HepG2 (cell line): Measurements from ENCODE around the gene ARIH2. TPM values are rescaled to one million over a fixed set of nuclear protein-coding genes. Genes with fewer than 3 reads are reported as not detected.
A peak's percentile ranks its signal among the peaks of the same experiment; 100 is the strongest.

Experiments used
- BATF2 ChIP-seq: sonication (generic); formaldehyde crosslinking; IDR thresholded peaks from 2 replicates; pipeline ENCODE4 v1.8.0; 2022; ENCODE audit warnings: mild to moderate bottlenecking, missing genetic modification reagents, moderate library complexity
- CCAR2 ChIP-seq: fragments of 200-400 bp; formaldehyde crosslinking; optimal IDR thresholded peaks from 2 replicates; pipeline ENCODE3; 2018; ENCODE audit warnings: low read depth, mild to moderate bottlenecking, low read length, moderate library complexity
- CEBPZ ChIP-seq: IDR thresholded peaks from 2 replicates; pipeline ENCODE4 v1.6.1; 2012; ENCODE audit warnings: low read length, improper control_type of control experiment
- KDM3A ChIP-seq: IDR thresholded peaks from 2 replicates; pipeline ENCODE4 v1.6.1; 2018; ENCODE audit warnings: low read depth, missing compliant biosample characterization
- NCOA1 ChIP-seq: sonication (generic); formaldehyde crosslinking; IDR thresholded peaks from 2 replicates; pipeline ENCODE4 v1.9.0; 2021; ENCODE audit warnings: missing genetic modification reagents
- PCBP1 ChIP-seq: fragments of 200-400 bp; formaldehyde crosslinking; IDR thresholded peaks from 2 replicates; pipeline ENCODE4 v1.6.1; 2017; ENCODE audit warnings: mild to moderate bottlenecking, low read depth, low read length, borderline replicate concordance
- PCBP2 ChIP-seq: fragments of 200-400 bp; formaldehyde crosslinking; optimal IDR thresholded peaks from 2 replicates; pipeline ENCODE3; 2018; ENCODE audit warnings: low read length, low read depth; ENCODE audit not compliant: poor library complexity, severe bottlenecking
- ZBTB43 ChIP-seq: sonication (generic); formaldehyde crosslinking; conservative IDR thresholded peaks from 2 replicates; pipeline ENCODE4 v1.4.0; 2020; ENCODE audit warnings: missing genetic modification reagents
- ZFAT ChIP-seq: sonication (generic); formaldehyde crosslinking; conservative IDR thresholded peaks from 2 replicates; pipeline ENCODE4 v1.8.1; 2023; ENCODE audit warnings: missing genetic modification reagents, inconsistent platforms
- ZNF235 ChIP-seq: sonication (generic); formaldehyde crosslinking; IDR thresholded peaks from 2 replicates; pipeline ENCODE4 v1.8.1; 2023; ENCODE audit warnings: mild to moderate bottlenecking, missing genetic modification reagents, borderline replicate concordance
- ZNF253 ChIP-seq: sonication (generic); formaldehyde crosslinking; IDR thresholded peaks from 2 replicates; pipeline ENCODE4 v1.8.0; 2022; ENCODE audit warnings: mild to moderate bottlenecking, missing genetic modification reagents, borderline replicate concordance
- ZNF7 ChIP-seq: IDR thresholded peaks from 2 replicates; pipeline ENCODE4 v1.6.1; 2016; ENCODE audit warnings: missing biosample characterization, missing genetic modification reagents
- ZNF768 ChIP-seq: sonication (generic); formaldehyde crosslinking; IDR thresholded peaks from 2 replicates; pipeline ENCODE4 v1.4.0; 2020; ENCODE audit warnings: missing genetic modification reagents
- ZNF770 ChIP-seq: sonication (generic); formaldehyde crosslinking; IDR thresholded peaks from 2 replicates; pipeline ENCODE4 v1.5.0; 2020; ENCODE audit warnings: mild to moderate bottlenecking, missing genetic modification reagents
- ZNF781 ChIP-seq: sonication (generic); formaldehyde crosslinking; IDR thresholded peaks from 2 replicates; pipeline ENCODE4 v1.5.1; 2020; ENCODE audit warnings: borderline replicate concordance, mild to moderate bottlenecking, missing genetic modification reagents; ENCODE audit errors: not compliant biosample characterization
- ZSCAN31 ChIP-seq: sonication (generic); formaldehyde crosslinking; IDR thresholded peaks from 2 replicates; pipeline ENCODE4 v1.5.0; 2020; ENCODE audit warnings: low read depth, mild to moderate bottlenecking, missing genetic modification reagents
- polyA plus RNA-seq, 8 experiments: library from polyadenylated mRNA; depleted of rRNA in 3 of 8; stranded (reverse) in 7 of 8; unstranded in 1 of 8; fragments of >200 nt; fragmentation: Illumina TruSeq in 4 of 8; extraction: Trizol in 4 of 8; gene quantifications; 2 replicates each; pipeline versions ENCODE4 v1.2.1 to v1.2.3, GENCODE V29; 2011 to 2016; ENCODE audit warnings: low read depth in 4 of 8, missing spikeins in 1 of 8, mixed read lengths in 1 of 8; ENCODE audit not compliant: insufficient read depth in 1 of 8
- total RNA-seq, 5 experiments: library from RNA; depleted of rRNA; stranded (reverse); fragments of >200 nt; fragmentation: Illumina TruSeq; extraction: Trizol; gene quantifications; 2 replicates each; pipeline ENCODE4 v1.2.3, GENCODE V29; 2016; ENCODE audit warnings: low read depth in 1 of 5

Gene ARIH2
- total and polyA plus RNA-seq, 2 of the 13 experiments (the other 11 are each of a cell fraction or from before 2014, with no cell fraction given) = 64.8 to 83.3 TPM

GRCh38 chr3:49021213-49021812, 102.7 kb downstream of the ARIH2 start (continued):
- TF ChIP-seq ZFAT (CRISPR knock-in tag) = 0 out of 2 replicates have a peak, but pooled peaks have one; percentile 4
- TF ChIP-seq ZNF7 = no peak
- TF ChIP-seq ZSCAN31 (CRISPR knock-in tag) = no peak; the same call in 1 of the 2 replicates
- TF ChIP-seq ZNF253 = no peak
- TF ChIP-seq BATF2 (CRISPR knock-in tag) = no peak
- no peak for TF ChIP-seq CEBPZ
- TF ChIP-seq NCOA1 (CRISPR knock-in tag) = no peak
- no peak for TF ChIP-seq PCBP2
- TF ChIP-seq KDM3A (CRISPR knock-in tag) = no peak; the same call in 1 of the 2 replicates
- no peak; the same call in 1 of the 2 replicates for TF ChIP-seq ZNF770 (CRISPR knock-in tag)
- TF ChIP-seq ZNF235 (CRISPR knock-in tag) = no peak
- no peak for TF ChIP-seq ZNF781 (CRISPR knock-in tag)
- peak; percentile 19; the same call in 1 of the 2 replicates for TF ChIP-seq ZNF768
- TF ChIP-seq CCAR2 = no peak
- TF ChIP-seq ZBTB43 (CRISPR knock-in tag) = no peak
- TF ChIP-seq PCBP1 = 0 out of 2 replicates have a peak, but pooled peaks have one; percentile 59
